Testis (tissue), 2 donors: ENCODE results near the gene PRKN.

Experiments
- CTCF ChIP-seq, 3 experiments: fragments of 450-650 bp in 2 of 3; fragments of 200-600 bp in 1 of 3; sonication (generic) in 1 of 3; IDR thresholded peaks; one replicate each; pipeline ENCODE4 v1.5.1; 2016 to 2019; ENCODE audit warnings: antibody characterized with exemption in 3 of 3, mild to moderate bottlenecking in 2 of 3, moderate library complexity in 1 of 3
- POLR2A ChIP-seq: fragments of 450-650 bp; IDR thresholded peaks from one replicate; pipeline ENCODE4 v1.6.1; 2017; ENCODE audit warnings: antibody characterized with exemption, mild to moderate bottlenecking, moderate library complexity

- TF ChIP-seq CTCF (IDR thresholded peaks at IDR 0.05) (no peak), POLR2A (no peak)
These were observed 23.8 kb upstream of the PRKN start for GRCh38 chr6:162751211-162751859.
